GM23248 (cell line): ENCODE measurements around the gene CLEC7A.

ENCODE experiments used
- EZH2 ChIP-seq: fragments of 200-600 bp; sonication (generic); IDR thresholded peaks from 2 replicates; pipeline ENCODE4 v1.6.1; 2018; ENCODE audit warnings: antibody characterized with exemption, mild to moderate bottlenecking; ENCODE audit not compliant: insufficient read depth, poor library complexity, severe bottlenecking
- EZH2phosphoT487 ChIP-seq: fragments of 200-600 bp; sonication (generic); IDR thresholded peaks from 2 replicates; pipeline ENCODE4 v1.6.1; 2018; ENCODE audit warnings: antibody characterized with exemption, moderate library complexity, mild to moderate bottlenecking, low read depth; ENCODE audit not compliant: insufficient read depth

DNA sequence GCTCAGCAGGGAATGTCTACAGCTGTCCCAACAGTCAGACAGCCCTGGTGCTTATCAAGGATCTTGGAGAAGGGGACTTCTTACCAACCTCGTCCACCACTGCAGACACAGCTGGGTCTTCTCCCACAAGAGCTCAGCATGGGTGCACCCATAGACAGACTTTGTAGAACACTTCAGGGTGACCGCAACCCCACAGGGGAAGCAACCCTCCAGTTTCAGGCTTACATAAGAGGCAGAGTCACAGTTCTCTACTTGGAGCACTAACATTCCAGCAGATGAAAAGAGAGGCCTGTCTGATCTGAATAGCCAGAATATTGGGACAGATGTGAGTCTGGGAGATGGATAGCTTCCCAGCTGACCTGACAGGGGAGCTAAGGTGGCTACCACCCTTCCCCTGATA, 27.7 kb downstream of the CLEC7A start:
- TF ChIP-seq EZH2 (no peak), EZH2phosphoT487 (no peak)
